NCI-H2227 treated with DMSO at 0.1 percent for 48 hours (cell line): Measurements from ENCODE around the gene MS4A4A.

Experiments
- DNase-seq: peaks from one replicate; lab custom pipeline; 2025; lab: John Stamatoyannopoulos, UW

The MS4A4A gene

DNA sequence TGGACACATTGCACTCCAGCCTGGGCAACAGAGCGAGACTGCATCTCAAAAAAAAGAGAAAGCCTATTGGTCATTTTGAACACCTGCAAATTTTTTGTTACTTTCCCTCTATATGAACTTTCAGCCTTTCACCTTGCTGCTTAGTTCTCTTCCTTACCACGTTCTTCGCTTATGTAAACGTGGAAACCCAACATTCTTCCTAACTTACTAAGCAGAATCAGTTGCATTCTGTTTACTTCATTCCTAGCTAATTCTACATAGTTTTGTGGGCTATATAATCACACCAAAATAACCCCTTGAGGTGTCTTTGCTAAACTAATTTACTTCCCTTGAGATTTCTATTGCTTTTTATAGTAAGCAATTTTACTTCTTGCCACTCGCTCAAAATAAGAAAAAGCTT lies 23.2 kb downstream of the MS4A4A start:
- no peak for DNase-seq

- no peak for DNase-seq
Measured at GRCh38 chr11:60305906-60306619, 25.6 kb downstream of the MS4A4A start.

GRCh38 chr11:60307507-60308195 lies 27.2 kb downstream of the MS4A4A start:
- no peak for DNase-seq

- no peak for DNase-seq
Measured at GRCh38 chr11:60310407-60310998, 30.0 kb downstream of the MS4A4A start.

- DNase-seq = no peak
Measured at GRCh38 chr11:60314635-60315321, 34.3 kb downstream of the MS4A4A start.

DNA sequence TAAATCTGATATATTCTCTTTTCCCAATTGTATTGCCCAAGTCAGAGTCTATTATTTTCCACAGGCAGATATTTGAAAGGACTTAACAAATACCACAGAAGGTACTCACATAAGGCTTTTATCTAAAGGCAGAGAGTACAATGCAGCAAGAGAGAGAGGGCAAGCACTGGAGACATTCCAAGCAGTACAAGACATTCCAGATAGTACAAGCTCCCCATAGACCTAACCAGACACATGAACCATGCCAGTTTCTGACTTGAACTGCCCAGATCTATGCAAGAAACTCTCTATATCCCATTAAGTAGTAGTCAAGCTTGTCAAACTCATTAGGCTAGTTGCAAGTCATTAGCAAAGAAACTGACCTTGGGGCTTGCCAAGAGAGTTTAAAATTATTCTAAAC lies 35.4 kb downstream of the MS4A4A start:
- no peak for DNase-seq

- DNase-seq = no peak
Measured at GRCh38 chr11:60316317-60316716, 35.9 kb downstream of the MS4A4A start.

DNA sequence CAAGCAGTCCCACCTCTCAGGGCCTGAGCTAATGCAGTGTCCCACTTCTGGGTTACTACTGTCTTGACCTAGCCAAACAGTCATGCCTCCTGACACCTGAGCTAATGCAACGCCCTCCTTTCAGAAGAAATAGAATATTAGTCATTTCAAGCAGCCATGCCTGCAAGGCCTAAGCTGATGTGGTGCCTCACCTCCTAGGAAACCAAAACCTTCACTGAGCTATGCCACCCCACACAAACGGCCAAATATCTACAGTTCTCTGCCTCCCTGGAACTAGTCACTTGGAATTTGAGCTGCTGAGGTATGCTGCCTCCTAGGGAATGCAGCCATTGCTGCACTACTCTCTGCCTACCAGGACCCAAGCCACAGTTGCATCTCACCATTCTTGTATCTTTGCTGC lies 38.3 kb downstream of the MS4A4A start:
- DNase-seq = no peak

DNA sequence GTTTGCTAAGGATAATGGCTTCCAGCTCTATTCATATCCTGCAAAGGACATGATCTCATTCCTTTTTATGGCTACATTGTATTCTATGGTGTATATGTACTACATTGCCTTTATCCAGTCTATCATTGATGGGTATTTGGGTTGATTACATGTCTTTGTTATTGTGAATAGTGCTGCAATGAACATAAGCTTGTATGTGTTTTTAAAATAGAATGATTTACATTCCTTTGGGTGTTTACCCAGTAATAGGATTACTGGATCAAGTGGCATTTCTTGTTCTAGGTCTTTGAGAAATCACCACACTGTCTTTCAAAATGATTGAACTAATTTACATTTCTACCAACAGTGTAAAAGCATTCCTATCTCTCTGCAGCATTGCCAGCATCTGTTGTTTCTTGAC lies 40.6 kb downstream of the MS4A4A start:
- DNase-seq = no peak

DNA sequence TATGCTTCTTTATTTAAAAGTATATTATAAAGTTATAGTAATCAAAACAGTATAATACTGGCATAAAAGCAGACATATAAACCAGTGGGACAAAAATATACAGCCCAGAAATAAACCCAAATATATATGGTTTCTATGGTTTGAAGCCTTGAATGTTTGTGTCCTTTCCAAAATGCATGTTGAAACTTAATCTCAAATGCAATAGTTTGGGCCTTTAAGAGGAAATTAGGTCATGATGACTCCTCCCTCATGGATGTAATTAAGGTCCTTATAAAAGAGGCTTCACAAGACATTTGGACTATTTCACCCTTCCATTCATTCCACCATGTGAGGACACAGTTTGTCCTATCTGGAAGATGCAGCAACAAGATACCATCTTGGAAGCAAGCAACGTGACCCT lies 46.5 kb downstream of the MS4A4A start, which contains the start of gene MS4A6E:
Gene MS4A6E (plus strand): TSS at position 301 of the 400 bp plus-strand sequence. CDS start 7,641 bp downstream, outside the sequence.
- DNase-seq = no peak

DNA sequence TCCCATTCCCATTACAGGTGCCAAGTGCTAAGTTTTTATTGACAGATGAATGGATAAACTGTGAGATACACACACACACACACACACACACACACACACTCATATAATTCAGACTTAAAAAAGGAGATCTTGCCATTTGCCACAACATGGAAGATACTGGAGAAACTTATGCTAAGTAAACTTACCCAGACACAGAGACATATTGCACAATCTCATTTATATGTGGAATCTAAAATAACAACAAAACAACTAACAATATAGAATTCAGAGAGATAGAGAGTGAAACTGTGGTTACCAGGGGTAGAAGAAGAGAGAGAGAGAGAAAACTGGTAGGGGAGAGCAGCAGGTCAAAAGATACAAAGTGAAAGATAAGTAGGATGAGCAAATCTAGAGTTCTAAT lies 48.0 kb downstream of the MS4A4A start:
- DNase-seq = no peak

GRCh38 chr11:60332846-60333245 lies 52.4 kb downstream of the MS4A4A start:
- DNase-seq = no peak

GRCh38 chr11:60334005-60334620 lies 53.6 kb downstream of the MS4A4A start:
- DNase-seq = no peak

- no peak for DNase-seq
Measured at GRCh38 chr11:60336767-60337391, 56.4 kb downstream of the MS4A4A start.

DNA sequence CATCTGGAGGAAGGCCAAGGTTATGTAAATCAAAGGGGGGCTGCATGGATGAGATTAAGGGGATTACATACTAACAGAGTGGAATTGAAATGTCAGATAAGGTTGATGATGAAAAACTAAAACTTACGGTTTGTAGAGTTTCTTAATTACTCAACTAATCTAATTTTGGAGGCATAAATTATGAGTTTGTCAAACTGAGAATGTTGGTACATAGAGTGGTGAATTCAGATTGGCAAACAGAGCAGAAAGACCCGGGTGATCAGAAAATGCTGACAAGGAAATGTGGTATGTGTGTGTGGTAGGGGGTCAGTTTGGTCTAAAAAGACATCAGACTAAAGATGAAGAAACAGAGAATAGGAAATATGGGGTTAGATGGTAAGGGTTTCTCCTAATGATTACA lies 57.6 kb downstream of the MS4A4A start:
- no peak for DNase-seq

DNA sequence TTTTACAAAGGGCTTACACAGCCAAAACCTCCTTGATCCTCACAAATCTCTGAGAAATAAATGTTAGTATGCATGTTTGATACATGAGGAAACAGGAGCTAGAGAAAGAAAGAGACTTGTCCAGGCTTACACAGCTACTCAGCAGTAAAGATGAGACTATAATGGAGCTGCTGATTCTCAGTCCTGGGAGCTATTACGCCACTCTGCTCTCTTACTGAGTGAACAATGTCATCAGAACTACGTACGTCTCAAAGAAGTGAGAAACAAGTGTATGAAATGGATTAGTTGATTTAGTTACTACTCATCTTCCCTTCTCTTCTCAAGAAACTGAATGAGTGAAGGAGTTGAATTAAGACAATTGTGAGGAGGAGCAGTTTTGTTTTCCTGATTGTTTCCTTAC lies 58.9 kb downstream of the MS4A4A start:
- no peak for DNase-seq

GRCh38 chr11:60343094-60343704 lies 62.7 kb downstream of the MS4A4A start:
- DNase-seq = no peak

- no peak for DNase-seq
Measured at GRCh38 chr11:60344146-60344545, 63.7 kb downstream of the MS4A4A start.

GRCh38 chr11:60345489-60345888 lies 65.0 kb downstream of the MS4A4A start:
- no peak for DNase-seq

GRCh38 chr11:60347084-60347797 lies 66.8 kb downstream of the MS4A4A start:
- no peak for DNase-seq

DNA sequence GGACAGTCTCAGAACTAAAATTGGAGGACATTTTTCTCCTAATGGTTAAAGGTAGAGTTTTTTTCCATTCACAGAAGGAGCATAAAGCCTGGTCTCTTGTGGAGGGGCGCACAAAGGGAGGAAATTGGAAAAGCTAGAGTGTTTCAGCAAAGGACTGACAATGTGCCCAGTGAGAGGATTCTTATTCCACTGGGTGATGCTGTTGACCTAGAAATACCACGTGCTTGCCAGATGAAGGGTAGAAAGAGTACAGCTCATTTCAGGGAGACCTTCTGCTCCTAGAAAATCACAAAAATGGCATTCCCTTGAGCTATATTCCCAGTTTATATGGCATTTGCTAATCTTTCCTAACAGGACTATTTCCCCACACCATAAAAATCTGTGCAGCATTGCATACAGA lies 67.7 kb downstream of the MS4A4A start:
- DNase-seq = no peak
